HG03565 (cell line): ENCODE data around the gene CYLC1.

Experiments used
- ATAC-seq: cut with Tn5 transposase; IDR thresholded peaks from one replicate; pipeline ENCODE4 v1.9.1; 2021; ENCODE audit warnings: mild to moderate bottlenecking, moderate library complexity; ENCODE audit not compliant: unreplicated experiment

Gene CYLC1

GRCh38 chrX:83860846-83861245, at the start of gene CYLC1:
Gene CYLC1, plus strand, starts transcription at chrX:83861146. Its CDS starts 37 bp downstream, at chrX:83861183.
- ATAC-seq, result no peak

DNA sequence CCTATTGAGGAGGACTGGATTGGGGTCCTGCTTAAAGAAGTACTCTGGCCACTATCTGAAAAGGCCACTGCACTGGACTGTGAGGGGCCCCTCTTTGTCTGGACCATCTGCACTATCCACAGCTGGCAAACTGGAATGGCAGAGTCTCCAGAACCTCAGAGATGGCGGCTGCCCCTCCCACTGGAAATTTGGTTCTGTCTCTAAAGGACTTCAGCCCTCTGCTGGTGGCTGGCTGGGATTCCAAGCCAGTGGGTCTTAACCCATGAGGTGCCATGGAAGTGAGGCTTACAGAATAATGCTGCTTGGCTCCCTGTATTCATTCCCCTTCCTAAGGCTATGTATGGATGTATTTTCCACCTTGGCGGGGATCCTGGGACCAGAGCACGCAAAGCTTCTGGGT, 41.6 kb upstream of the CYLC1 start:
- ATAC-seq, result no peak

DNA sequence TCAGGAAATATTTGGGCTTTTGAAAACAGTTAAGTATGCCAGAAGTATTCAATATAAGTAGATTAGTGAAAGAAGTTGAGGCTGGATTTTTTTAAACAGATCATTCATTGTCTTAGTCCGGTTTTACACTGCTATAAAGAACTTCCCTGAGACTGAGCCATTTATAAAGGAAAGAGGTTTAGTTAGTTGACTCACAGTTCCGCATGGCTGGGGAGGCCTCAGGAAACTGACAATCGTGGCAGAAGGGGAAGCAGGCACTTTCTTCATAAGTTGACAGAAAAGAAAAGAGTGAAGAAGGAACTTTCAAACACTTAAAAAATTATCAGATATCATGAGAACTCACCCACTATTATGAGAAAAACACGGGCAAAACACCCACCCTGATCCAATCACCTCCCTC, 31.1 kb upstream of the CYLC1 start:
- ATAC-seq, result peak; percentile 67

- peak; percentile 98 for ATAC-seq
Measured at GRCh38 chrX:83845397-83845796, 15.5 kb upstream of the CYLC1 start.

DNA sequence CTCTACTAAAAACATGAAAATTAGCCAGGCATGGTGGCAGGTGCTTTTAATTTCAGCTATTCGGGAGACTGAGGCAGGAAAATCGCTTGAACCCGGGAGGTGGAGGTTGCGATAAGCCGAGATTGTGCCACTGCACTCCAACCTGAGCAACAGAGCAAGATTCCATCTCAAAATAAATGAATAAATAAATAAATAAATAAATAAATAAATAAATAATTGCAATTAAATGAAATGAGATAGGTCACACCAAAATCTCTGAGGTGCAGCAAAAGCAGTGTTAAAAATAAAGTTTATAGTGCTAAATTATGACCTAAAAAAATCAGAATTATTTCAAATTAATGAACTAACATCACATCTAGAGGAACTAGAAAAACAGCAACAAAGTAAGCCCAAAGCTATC, 13.6 kb upstream of the CYLC1 start:
- ATAC-seq, result no peak

DNA sequence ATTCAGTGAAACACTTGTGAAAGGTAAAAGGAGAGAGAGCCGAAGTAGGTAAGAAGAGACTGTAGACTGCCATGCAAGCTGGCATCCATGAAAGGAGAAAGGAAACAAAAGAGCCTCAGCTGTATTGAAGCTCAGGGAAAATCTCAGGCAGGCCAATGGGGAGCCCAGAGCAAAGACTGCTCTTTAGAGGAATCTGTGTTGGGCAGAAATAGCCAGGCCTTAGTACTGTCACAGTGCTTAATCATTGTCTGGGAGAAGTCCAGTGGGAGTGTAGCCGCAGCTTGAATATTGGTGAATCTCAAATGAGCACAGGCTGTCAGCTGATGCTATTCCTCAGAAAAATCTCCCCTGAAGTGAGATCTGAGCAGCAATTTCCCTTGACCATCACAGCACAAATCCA, 27.6 kb downstream of the CYLC1 start:
- no peak for ATAC-seq

DNA sequence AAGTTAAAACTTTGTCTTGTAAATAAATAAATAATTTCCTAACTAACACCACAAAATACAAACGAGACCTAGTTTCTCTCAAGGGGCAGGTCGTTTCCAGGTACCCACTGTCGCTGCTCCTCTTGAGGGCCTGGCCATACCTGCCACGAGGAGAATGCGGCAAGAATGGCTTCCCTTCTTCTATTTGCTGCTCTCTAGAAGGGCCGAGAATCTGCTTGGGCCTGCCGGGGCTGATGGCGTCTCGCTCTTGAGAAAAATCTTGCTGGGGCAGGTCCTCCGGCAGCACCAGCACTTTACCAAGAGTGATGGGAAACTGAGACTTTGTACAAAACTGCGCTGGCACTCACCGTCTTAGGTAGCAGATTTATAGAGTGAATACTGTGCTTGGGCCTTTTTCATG, 31.5 kb downstream of the CYLC1 start:
- no peak for ATAC-seq

DNA sequence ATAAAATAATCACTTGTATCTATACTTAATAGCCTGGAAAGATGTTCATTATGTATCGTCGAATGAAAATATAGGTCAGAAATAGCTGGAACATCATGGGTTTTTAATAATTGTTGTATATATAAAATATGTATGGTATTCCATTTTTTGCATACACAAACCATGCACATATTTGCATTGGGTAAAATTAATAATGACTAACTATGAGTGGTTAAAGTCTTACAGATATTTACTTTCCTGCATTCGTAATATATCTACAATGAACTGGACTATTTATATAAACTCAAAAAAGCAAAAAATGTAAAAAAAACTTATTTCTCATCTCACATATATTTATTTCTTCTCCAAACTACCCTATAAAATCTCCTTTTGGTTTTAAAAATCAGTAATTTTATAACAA, 46.0 kb downstream of the CYLC1 start:
- ATAC-seq, result no peak

- no peak for ATAC-seq
Measured at GRCh38 chrX:83916525-83916924, 55.6 kb downstream of the CYLC1 start.

GRCh38 chrX:83934220-83934619, 73.3 kb downstream of the CYLC1 start:
- ATAC-seq, result no peak
